ENCODE results near the gene PRR15L.
"Not testable (repeated sequence)": the region's sequence is repeated elsewhere in the genome, so short reads cannot be mapped to it uniquely, and the experiment has no call there.

Gene PRR15L

GRCh38 chr17:47924785-47925677 is 32.7 kb downstream of the PRR15L start:
- Mint-ChIP-seq H3K4me3 (no peak overlapping the region), H3K27me3 (ENCODE audit: low read depth) (no peaks in the 10 kb centered on the region), H3K4me1 (no peaks in the 10 kb centered on the region), H3K36me3 (ENCODE audit: low read depth) (peaks cover 61% of the 10 kb centered on the region), H3K9me3 (no peaks in the 10 kb centered on the region), H3K27ac (no peak overlapping the region)
- no peak for TF ChIP-seq CTCF (IDR thresholded peaks at IDR 0.05; ENCODE audit: unreplicated experiment in 3 of 3)

- peaks cover 58% of the 10 kb centered on the region for H3K36me3 Mint-ChIP-seq (ENCODE audit: low read depth)
- not testable (repeated sequence) for H3K27me3 Mint-ChIP-seq (ENCODE audit: low read depth)
Observed at GRCh38 chr17:47919889-47920288, 37.8 kb downstream of the PRR15L start.

GRCh38 chr17:47918991-47919390 is 38.7 kb downstream of the PRR15L start:
- Mint-ChIP-seq H3K36me3 (ENCODE audit: low read depth) (peaks cover 59% of the 10 kb centered on the region), H3K27ac (no peak overlapping the region), H3K4me1 (peaks cover 27% of the 10 kb centered on the region), H3K27me3 (ENCODE audit: low read depth) (no peaks in the 10 kb centered on the region), H3K4me3 (no peak overlapping the region), H3K9me3 (no peaks in the 10 kb centered on the region)
- no peak for TF ChIP-seq CTCF (IDR thresholded peaks at IDR 0.05; ENCODE audit: unreplicated experiment in 3 of 3)

More at GRCh38 chr17:47919889-47920288, 37.8 kb downstream of the PRR15L start:
- H3K27ac Mint-ChIP-seq, H3K9me3 Mint-ChIP-seq, H3K4me3 Mint-ChIP-seq: not testable (repeated sequence)
- peaks cover 20% of the 10 kb centered on the region for H3K4me1 Mint-ChIP-seq

- Mint-ChIP-seq H3K27ac (no peak overlapping the region), H3K27me3 (ENCODE audit: low read depth) (no peaks in the 10 kb centered on the region), H3K36me3 (ENCODE audit: low read depth) (peaks cover 50% of the 10 kb centered on the region), H3K9me3 (no peaks in the 10 kb centered on the region), H3K4me1 (peaks cover 27% of the 10 kb centered on the region), H3K4me3 (no peak overlapping the region)
- no peak for TF ChIP-seq CTCF (IDR thresholded peaks at IDR 0.05; ENCODE audit: unreplicated experiment in 3 of 3)
Observed at GRCh38 chr17:47918006-47918405, 39.7 kb downstream of the PRR15L start.

GRCh38 chr17:47917581-47917980 is 40.1 kb downstream of the PRR15L start:
- Mint-ChIP-seq H3K27ac (no peak overlapping the region), H3K4me3 (no peak overlapping the region), H3K4me1 (peaks cover 27% of the 10 kb centered on the region), H3K27me3 (ENCODE audit: low read depth) (no peaks in the 10 kb centered on the region), H3K36me3 (ENCODE audit: low read depth) (peaks cover 47% of the 10 kb centered on the region), H3K9me3 (no peaks in the 10 kb centered on the region)
- no peak for TF ChIP-seq CTCF (IDR thresholded peaks at IDR 0.05; ENCODE audit: unreplicated experiment in 3 of 3)

- peaks cover 27% of the 10 kb centered on the region for H3K4me1 Mint-ChIP-seq
- peak overlapping the region in 1 of 3 experiments; percentile 59 for H3K27ac Mint-ChIP-seq
- H3K9me3 Mint-ChIP-seq = no peaks in the 10 kb centered on the region
- H3K27me3 Mint-ChIP-seq (ENCODE audit: low read depth) = no peaks in the 10 kb centered on the region
- peaks cover 46% of the 10 kb centered on the region for H3K36me3 Mint-ChIP-seq (ENCODE audit: low read depth)
- TF ChIP-seq CTCF (IDR thresholded peaks at IDR 0.05; ENCODE audit: unreplicated experiment in 3 of 3) = no peak
- no peak overlapping the region for H3K4me3 Mint-ChIP-seq
Observed at GRCh38 chr17:47916489-47917208, 41.0 kb downstream of the PRR15L start.
